ENCODE results near the gene FBXO31. TPM values are rescaled to one million over a fixed set of nuclear protein-coding genes. Genes with fewer than 3 reads are reported as not detected.

The FBXO31 gene
- total and polyA plus RNA-seq, 8 donors, result 6.4 to 1,171 (median 23.8) TPM

GRCh38 chr16:87319011-87319410, 64.6 kb downstream of the FBXO31 start:
- H3K27me3 ChIP-seq, result no peaks in the 10 kb centered on the region
- intact Hi-C loops (cut with DNase I; ENCODE audit: low total_unique reads), result no loop called here
- H3K4me1 ChIP-seq, result peaks cover 8 to 20% (median 13%) of the 10 kb centered on the region in 4 donors
- DNase-seq, result no peak
- no peak overlapping the region for H3K4me3 ChIP-seq
- peaks cover 0 to 8% (median 0%) of the 10 kb centered on the region in 4 donors for H3K36me3 ChIP-seq
- H3K9me3 ChIP-seq, result no peaks in the 10 kb centered on the region
- peak overlapping the region in 1 of 5 donors; percentile 97 for H3K27ac ChIP-seq
- TF ChIP-seq POLR2A (IDR thresholded peaks at IDR 0.05), result no peak

GRCh38 chr16:87317750-87318644, 65.6 kb downstream of the FBXO31 start:
- Histone ChIP-seq H3K4me1 (peaks cover 8 to 20% (median 13%) of the 10 kb centered on the region in 4 donors), H3K36me3 (peaks cover 0 to 8% (median 0%) of the 10 kb centered on the region in 4 donors), H3K4me3 (peak overlapping the region; percentile 69 to 98 (median 84)), H3K27ac (peak overlapping the region; percentile 93 to 98 (median 97)), H3K27me3 (no peaks in the 10 kb centered on the region), H3K9me3 (no peaks in the 10 kb centered on the region)
- TF ChIP-seq EP300 (IDR thresholded peaks at IDR 0.05) (peak; percentile 14), POLR2A (IDR thresholded peaks at IDR 0.05) (no peak), POLR2AphosphoS5 (IDR thresholded peaks at IDR 0.05) (no peak), CTCF (IDR thresholded peaks at IDR 0.05) (no peak)
- intact Hi-C loops (cut with DNase I; ENCODE audit: low total_unique reads), result no loop called here
- peak; percentile 53 to 88 for DNase-seq
- WGBS, 5 donors, result 5 to 9% (median 7%) methylated on average over 28 of the region's 28 CpGs

GRCh38 chr16:87316923-87317749, 66.4 kb downstream of the FBXO31 start, which contains the start of gene C16orf95:
Gene C16orf95 (minus strand): TSS chr16:87317392. CDS start chr16:87317242, 150 bp downstream.
- no peaks in the 10 kb centered on the region for H3K27me3 ChIP-seq
- intact Hi-C loops (cut with DNase I; ENCODE audit: low total_unique reads), result no loop called here
- peak; percentile 98 to 99 for DNase-seq
- no peak for TF ChIP-seq EP300 (IDR thresholded peaks at IDR 0.05)
- peak in 1 of 4 donors; percentile 85 for TF ChIP-seq POLR2A (IDR thresholded peaks at IDR 0.05)
- peak in 5 of 7 experiments; percentile 39 to 55 (median 41) for TF ChIP-seq CTCF (IDR thresholded peaks at IDR 0.05)
- peak; percentile 94 to 98 (median 95) for TF ChIP-seq POLR2AphosphoS5 (IDR thresholded peaks at IDR 0.05)
- H3K9me3 ChIP-seq, result no peaks in the 10 kb centered on the region
- peaks cover 0 to 8% (median 0%) of the 10 kb centered on the region in 4 donors for H3K36me3 ChIP-seq
- H3K27ac ChIP-seq, result peak within 1 kb of the TSS; percentile 93 to 98 (median 97)
- 0 to 1% (median 0%) methylated on average over 19 to 64 of the region's 64 CpGs for WGBS, 5 donors
- H3K4me3 ChIP-seq, result peak within 1 kb of the TSS; percentile 69 to 98 (median 84)
- peaks cover 8 to 20% (median 13%) of the 10 kb centered on the region in 4 donors for H3K4me1 ChIP-seq

- H3K4me1 ChIP-seq, result peaks cover 8 to 20% (median 13%) of the 10 kb centered on the region in 4 donors
- DNase-seq, result no peak
- TF ChIP-seq EP300 (IDR thresholded peaks at IDR 0.05) (no peak), POLR2A (IDR thresholded peaks at IDR 0.05) (no peak), POLR2AphosphoS5 (IDR thresholded peaks at IDR 0.05) (no peak), CTCF (IDR thresholded peaks at IDR 0.05) (no peak)
- no peaks in the 10 kb centered on the region for H3K27me3 ChIP-seq
- intact Hi-C loops (cut with DNase I; ENCODE audit: low total_unique reads), result no loop called here
- WGBS, 5 donors, result 90 to 100% (median 98%) methylated on average over 4 of the region's 4 CpGs
- H3K9me3 ChIP-seq, result no peaks in the 10 kb centered on the region
- H3K4me3 ChIP-seq, result peak overlapping the region; percentile 69 to 98 (median 84)
- H3K36me3 ChIP-seq, result peaks cover 0 to 8% (median 0%) of the 10 kb centered on the region in 4 donors
- H3K27ac ChIP-seq, result peak overlapping the region; percentile 93 to 98 (median 97)
These were observed 67.1 kb downstream of the FBXO31 start for GRCh38 chr16:87316450-87316922.
